SK-MEL-5 (cell line): ENCODE data around the gene PLEKHM2. TPM values are rescaled to one million over a fixed set of nuclear protein-coding genes. Genes with fewer than 3 reads are reported as not detected.

ENCODE experiments used
- small RNA-seq, 2 experiments: library from RNA; depleted of rRNA; stranded (forward); fragments of <200 nt; gene quantifications; one replicate each; pipeline ENCODE3, GENCODE V24; 2014
- total RNA-seq: library from RNA; depleted of rRNA; stranded (reverse); fragments of >200 nt; shearing (Covaris generic); gene quantifications from 2 replicates; pipeline ENCODE4 v1.2.3, GENCODE V29; 2014; rRNA removed

PLEKHM2 gene
- total RNA-seq, 1 experiment from 2014 or later, result 37.6 TPM

Small RNA genes lying within 50 kb of the gene (small RNA-seq; reads per million reads assigned to genes)
- 0 reads per million in 2 experiments for gene AL121992.2

Other genes starting within 250 kb of the PLEKHM2 start
- not detected in 2 replicates for gene CTRC, start 245.9 kb upstream of the PLEKHM2 start, total RNA-seq
- gene CELA2A, start 227.6 kb upstream of the PLEKHM2 start, total RNA-seq, result not detected in 2 replicates
- not detected in 2 replicates for gene CELA2B, start 208.2 kb upstream of the PLEKHM2 start, total RNA-seq
- 14.7 and 17.1 TPM in 2 replicates for gene CASP9, start 160.1 kb upstream of the PLEKHM2 start, total RNA-seq
- 11.5 and 15.1 TPM in 2 replicates for gene DNAJC16, start 157.5 kb upstream of the PLEKHM2 start, total RNA-seq
- 0.05 TPM in 1 of 2 replicates, not detected in the other for gene AGMAT, start 99.3 kb upstream of the PLEKHM2 start, total RNA-seq
- 18.6 and 18.8 TPM in 2 replicates for gene DDI2, start 66.9 kb upstream of the PLEKHM2 start, total RNA-seq
- 0.40 and 1.3 TPM in 2 replicates for gene SLC25A34, start 51.9 kb downstream of the PLEKHM2 start, total RNA-seq
- not detected in 2 replicates for gene TMEM82, start 58.2 kb downstream of the PLEKHM2 start, total RNA-seq
- 0.77 and 1.0 TPM in 2 replicates for gene FBLIM1, start 74.5 kb downstream of the PLEKHM2 start, total RNA-seq
- gene UQCRHL, start 123.3 kb downstream of the PLEKHM2 start, total RNA-seq, result 8.3 and 9.2 TPM in 2 replicates
- gene SPEN, start 163.4 kb downstream of the PLEKHM2 start, total RNA-seq, result 10.1 and 11.5 TPM in 2 replicates